HEK293 (cell line): Measurements from ENCODE around the gene DPEP2.

Experiments used
- CTCF ChIA-PET: fragments of 350-600 bp; formaldehyde crosslinking; extraction: SDS; loops from one replicate; lab custom pipeline; 2021; ENCODE audit warnings: antibody characterized with exemption; lab: Yijun Ruan, JAX
- POLR2A ChIA-PET: fragments of 300-600 bp; formaldehyde crosslinking; extraction: SDS; loops from one replicate; lab custom pipeline; 2020; ENCODE audit warnings: antibody characterized with exemption, inconsistent platforms; lab: Yijun Ruan, JAX
- H3K27ac ChIP-seq: fragments of 200-500 bp; sonication (Bioruptor generic); 2 replicates; pipeline ENCODE4 v1.5.1; 2014; ENCODE audit warnings: low read depth, low read length, control low read depth, inconsistent platforms; ENCODE audit errors: extremely low read depth
- H3K36me3 ChIP-seq, 2 experiments: fragments of 200-500 bp in 1 of 2; sonication (Bioruptor generic) in 1 of 2; 1 replicate in 1 of 2; 2 replicates in 1 of 2; pipeline ENCODE4 v1.5.1; 2014 to 2017; ENCODE audit warnings: inconsistent platforms in 2 of 2, low read length in 2 of 2; ENCODE audit not compliant: control insufficient read depth in 2 of 2, insufficient read depth in 1 of 2
- H3K4me1 ChIP-seq: fragments of 200-500 bp; sonication (Bioruptor generic); 2 replicates; pipeline ENCODE4 v1.5.1; 2014; ENCODE audit warnings: mild to moderate bottlenecking, low read length, inconsistent platforms; ENCODE audit not compliant: control insufficient read depth, insufficient read depth
- H3K4me3 ChIP-seq: 2 replicates; pipeline ENCODE4 v1.5.1; 2011; ENCODE audit warnings: low read depth, mild to moderate bottlenecking, control low read depth, low read length, moderate library complexity
- H3K9me3 ChIP-seq: fragments of 200-500 bp; sonication (Bioruptor generic); 2 replicates; pipeline ENCODE4 v1.5.1; 2014; ENCODE audit warnings: low read depth, low read length, inconsistent platforms; ENCODE audit not compliant: control insufficient read depth, insufficient read depth
- BCL11A ChIP-seq: fragments of 450-650 bp; formaldehyde crosslinking; IDR thresholded peaks from 2 replicates; pipeline ENCODE4 v1.5.1; 2016; ENCODE audit warnings: low read depth, missing biosample characterization, missing genetic modification characterization
- BCL11B ChIP-seq: fragments of 450-650 bp; formaldehyde crosslinking; IDR thresholded peaks from 2 replicates; pipeline ENCODE4 v1.5.1; 2016; ENCODE audit warnings: low read depth, missing biosample characterization, missing genetic modification characterization
- GFI1B ChIP-seq: fragments of 450-650 bp; formaldehyde crosslinking; IDR thresholded peaks from 2 replicates; pipeline ENCODE4 v1.5.1; 2016; ENCODE audit warnings: missing biosample characterization, missing genetic modification characterization
- GLIS2 ChIP-seq: fragments of 450-650 bp; formaldehyde crosslinking; IDR thresholded peaks from 2 replicates; pipeline ENCODE4 v1.5.1; 2016; ENCODE audit warnings: missing biosample characterization, missing genetic modification characterization
- HOXD13 ChIP-seq: sonication (generic); formaldehyde crosslinking; IDR thresholded peaks from 2 replicates; pipeline ENCODE4 v1.8.0; 2022; ENCODE audit warnings: missing genetic modification reagents, borderline replicate concordance
- ZBTB17 ChIP-seq: fragments of 450-650 bp; formaldehyde crosslinking; IDR thresholded peaks from 2 replicates; pipeline ENCODE4 v1.5.1; 2016; ENCODE audit warnings: missing biosample characterization, missing genetic modification characterization
- ZBTB20 ChIP-seq: fragments of 450-650 bp; formaldehyde crosslinking; IDR thresholded peaks from 2 replicates; pipeline ENCODE4 v1.5.1; 2016; ENCODE audit warnings: missing biosample characterization, missing genetic modification characterization
- ZBTB21 ChIP-seq: fragments of 450-650 bp; formaldehyde crosslinking; IDR thresholded peaks from 2 replicates; pipeline ENCODE4 v1.5.1; 2017; ENCODE audit warnings: missing biosample characterization, missing genetic modification characterization
- ZFP3 ChIP-seq: fragments of 450-650 bp; formaldehyde crosslinking; IDR thresholded peaks from 2 replicates; pipeline ENCODE4 v1.5.1; 2016; ENCODE audit warnings: low read depth, missing biosample characterization, missing genetic modification characterization
- ZNF133 ChIP-seq: fragments of 450-650 bp; formaldehyde crosslinking; IDR thresholded peaks from 2 replicates; pipeline ENCODE4 v1.5.1; 2016; ENCODE audit warnings: missing biosample characterization, missing genetic modification characterization
- ZNF155 ChIP-seq: fragments of 450-650 bp; formaldehyde crosslinking; IDR thresholded peaks from 2 replicates; pipeline ENCODE4 v1.5.1; 2016; ENCODE audit warnings: missing biosample characterization, missing genetic modification characterization
- ZNF175 ChIP-seq: fragments of 450-650 bp; formaldehyde crosslinking; IDR thresholded peaks from 2 replicates; pipeline ENCODE4 v1.5.1; 2016; ENCODE audit warnings: missing biosample characterization, missing genetic modification characterization
- ZNF202 ChIP-seq: fragments of 450-650 bp; formaldehyde crosslinking; IDR thresholded peaks from 2 replicates; pipeline ENCODE4 v1.5.1; 2016; ENCODE audit warnings: missing biosample characterization, missing genetic modification characterization, borderline replicate concordance
- ZNF214 ChIP-seq: fragments of 450-650 bp; formaldehyde crosslinking; IDR thresholded peaks from 2 replicates; pipeline ENCODE4 v1.5.1; 2017; ENCODE audit warnings: missing biosample characterization, mild to moderate bottlenecking, missing genetic modification characterization, borderline replicate concordance
- ZNF324 ChIP-seq: fragments of 450-650 bp; formaldehyde crosslinking; IDR thresholded peaks from 2 replicates; pipeline ENCODE4 v1.5.1; 2016; ENCODE audit warnings: missing biosample characterization, missing genetic modification characterization
- ZNF335 ChIP-seq: fragments of 450-650 bp; formaldehyde crosslinking; conservative IDR thresholded peaks from 2 replicates; pipeline ENCODE4 v1.5.1; 2016; ENCODE audit warnings: missing biosample characterization, missing genetic modification characterization
- ZNF37A ChIP-seq: fragments of 450-650 bp; IDR thresholded peaks from 2 replicates; pipeline ENCODE4 v1.5.1; 2018; ENCODE audit warnings: missing biosample characterization, missing genetic modification characterization
- ZNF560 ChIP-seq: fragments of 450-650 bp; formaldehyde crosslinking; IDR thresholded peaks from 2 replicates; pipeline ENCODE4 v1.5.1; 2017; ENCODE audit warnings: missing biosample characterization, missing genetic modification characterization, borderline replicate concordance
- ZNF585B ChIP-seq: fragments of 450-650 bp; formaldehyde crosslinking; IDR thresholded peaks from 2 replicates; pipeline ENCODE4 v1.5.1; 2016; ENCODE audit warnings: missing biosample characterization, missing genetic modification characterization
- ZNF600 ChIP-seq: fragments of 450-650 bp; formaldehyde crosslinking; IDR thresholded peaks from 2 replicates; pipeline ENCODE4 v1.5.1; 2016; ENCODE audit warnings: missing biosample characterization, missing genetic modification characterization
- ZNF629 ChIP-seq: fragments of 450-650 bp; formaldehyde crosslinking; IDR thresholded peaks from 2 replicates; pipeline ENCODE4 v1.5.1; 2017; ENCODE audit warnings: missing biosample characterization, missing genetic modification characterization
- ZSCAN16 ChIP-seq: fragments of 450-650 bp; formaldehyde crosslinking; IDR thresholded peaks from 2 replicates; pipeline ENCODE4 v1.5.1; 2016; ENCODE audit warnings: missing biosample characterization, missing genetic modification characterization
- TF ChIP-seq, protein P1 (sequence below): fragments of 450-650 bp; formaldehyde crosslinking; IDR thresholded peaks from 2 replicates; pipeline ENCODE4 v1.5.1; 2016; ENCODE audit warnings: missing biosample characterization, missing genetic modification characterization
- TF ChIP-seq, protein P2 (sequence below): fragments of 450-650 bp; formaldehyde crosslinking; IDR thresholded peaks from 2 replicates; pipeline ENCODE4 v1.5.1; 2016; ENCODE audit warnings: missing biosample characterization, missing genetic modification characterization
- TF ChIP-seq, protein P3 (sequence below): fragments of 450-650 bp; formaldehyde crosslinking; IDR thresholded peaks from 2 replicates; pipeline ENCODE4 v1.5.1; 2017; ENCODE audit warnings: missing biosample characterization, missing genetic modification characterization
- TF ChIP-seq, protein P4 (sequence below): fragments of 450-650 bp; formaldehyde crosslinking; IDR thresholded peaks from 2 replicates; pipeline ENCODE4 v1.5.1; 2016; ENCODE audit warnings: missing biosample characterization, missing genetic modification characterization

The DPEP2 gene

DNA sequence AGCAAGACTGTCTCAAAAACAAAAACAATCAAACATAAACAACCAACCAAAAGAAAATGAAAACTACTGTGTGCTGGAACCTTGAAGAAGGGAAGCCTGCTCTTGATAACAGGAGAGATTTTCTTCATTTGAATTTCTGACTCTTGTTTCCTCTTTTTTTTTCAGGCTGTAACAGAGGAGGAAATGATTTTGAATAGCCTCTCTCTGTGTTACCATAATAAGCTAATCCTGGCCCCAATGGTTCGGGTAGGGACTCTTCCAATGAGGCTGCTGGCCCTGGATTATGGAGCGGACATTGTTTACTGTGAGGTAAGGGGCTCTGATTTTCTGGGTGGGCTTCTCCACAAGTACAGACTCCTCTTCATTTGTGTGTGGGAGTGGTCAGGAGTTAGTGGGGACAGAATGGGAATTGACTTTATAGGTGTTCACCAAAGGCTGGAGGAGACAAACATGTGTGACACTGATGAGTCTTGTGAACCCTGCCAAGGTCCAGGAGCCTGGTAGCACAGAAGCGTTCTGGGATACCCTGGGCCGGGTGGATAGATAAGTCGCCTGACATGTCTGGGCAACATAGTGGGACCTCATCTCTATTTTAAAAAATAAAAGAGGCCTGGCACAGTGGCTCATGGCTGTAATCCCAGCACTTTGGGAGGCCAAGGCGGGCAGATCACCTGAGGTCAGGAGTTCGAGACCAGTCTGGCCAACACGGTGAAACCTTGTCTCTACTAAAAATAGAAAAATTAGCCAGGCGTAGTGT lies 38.7 kb upstream of the DPEP2 start:
- TF ChIP-seq ZNF335 (tag by site-specific recombination) = no peak
- no peak for TF ChIP-seq HOXD13
- TF ChIP-seq ZBTB17 (tag by site-specific recombination) = no peak
- no peak for TF ChIP-seq ZNF133 (tag by site-specific recombination)
- no peak for TF ChIP-seq ZNF560 (tag by site-specific recombination)
- TF ChIP-seq ZNF202 = no peak
- TF ChIP-seq, protein P1, sequence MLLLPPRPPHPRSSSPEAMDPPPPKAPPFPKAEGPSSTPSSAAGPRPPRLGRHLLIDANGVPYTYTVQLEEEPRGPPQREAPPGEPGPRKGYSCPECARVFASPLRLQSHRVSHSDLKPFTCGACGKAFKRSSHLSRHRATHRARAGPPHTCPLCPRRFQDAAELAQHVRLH (tag by site-specific recombination) = no peak
- TF ChIP-seq ZFP3 (tag by site-specific recombination) = no peak
- no peak for TF ChIP-seq ZNF214 (tag by site-specific recombination)
- TF ChIP-seq ZNF155 (tag by site-specific recombination) = no peak
- no peak for TF ChIP-seq ZNF324 (tag by site-specific recombination)
- Histone ChIP-seq H3K4me3 (no peak overlapping the region), H3K9me3 (no peaks in the 10 kb centered on the region), H3K27ac (no peak overlapping the region), H3K36me3 (peaks cover 8 to 32% of the 10 kb centered on the region in 2 experiments; a peak in 2 of 3 replicates), H3K4me1 (peaks cover 5% of the 10 kb centered on the region; the same call in 1 of the 2 replicates)
- POLR2A ChIA-PET = interaction anchor here (0.7 kb wide), 2 partner anchors 31 to 146 kb away, joined by 3 read pairs; no protein-coding TSS in a partner anchor
- CTCF ChIA-PET = interaction anchor here (0.5 to 1.7 kb wide), 4 partner anchors 15 to 176 kb away, joined by 3 to 6 read pairs (median 4); no protein-coding TSS in a partner anchor

DNA sequence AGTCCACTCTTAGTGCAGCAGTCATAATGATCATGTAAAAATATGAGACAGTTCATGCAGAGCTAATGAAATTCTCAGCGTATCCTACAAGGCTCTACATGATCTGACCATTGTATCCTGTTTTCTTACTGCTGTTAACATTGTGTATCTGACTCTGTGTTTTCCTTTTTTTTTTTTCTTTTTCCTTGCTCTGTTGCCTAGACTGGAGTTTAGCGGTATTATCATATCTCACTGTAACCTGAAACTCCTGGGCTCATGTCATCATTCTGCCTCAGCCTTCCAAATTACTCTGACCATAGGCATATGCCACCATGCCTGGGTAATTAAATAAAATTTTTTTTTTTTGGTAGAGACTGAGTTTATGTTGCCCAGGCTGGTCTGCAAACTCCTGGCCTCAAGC lies 35.9 kb upstream of the DPEP2 start:
- Histone ChIP-seq H3K36me3 (peaks cover 18 to 23% of the 10 kb centered on the region in 2 experiments; a peak in 2 of 3 replicates), H3K27ac (no peak overlapping the region), H3K9me3 (no peaks in the 10 kb centered on the region), H3K4me1 (peaks cover 5% of the 10 kb centered on the region; the same call in 1 of the 2 replicates), H3K4me3 (no peak overlapping the region)
- ChIA-PET POLR2A (no interaction called here), CTCF (interaction anchor here (0.7 to 2.0 kb wide), 5 partner anchors 12 to 515 kb away, joined by 3 to 5 read pairs (median 4); partner anchors contain the start of genes DDX28 and DUS2)
- TF ChIP-seq ZBTB20 (tag by site-specific recombination) (peak; percentile 12; the same call in 1 of the 2 replicates), BCL11A (tag by site-specific recombination) (peak; percentile 55; the same call in 1 of the 2 replicates), ZNF37A (tag by site-specific recombination) (no peak), ZNF175 (no peak), ZSCAN16 (tag by site-specific recombination) (no peak), ZNF600 (peak; percentile 55; the same call in 1 of the 2 replicates), ZNF335 (tag by site-specific recombination) (peak; percentile 81), BCL11B (tag by site-specific recombination) (no peak), ZBTB21 (peak; percentile 34; the same call in 1 of the 2 replicates), ZNF629 (tag by site-specific recombination) (0 out of 2 replicates have a peak, but pooled peaks have one; percentile 23), ZNF133 (tag by site-specific recombination) (no peak), GLIS2 (no peak), GFI1B (tag by site-specific recombination) (no peak), ZBTB17 (tag by site-specific recombination) (peak; percentile 81), ZNF585B (tag by site-specific recombination) (no peak)
- TF ChIP-seq, protein P2, sequence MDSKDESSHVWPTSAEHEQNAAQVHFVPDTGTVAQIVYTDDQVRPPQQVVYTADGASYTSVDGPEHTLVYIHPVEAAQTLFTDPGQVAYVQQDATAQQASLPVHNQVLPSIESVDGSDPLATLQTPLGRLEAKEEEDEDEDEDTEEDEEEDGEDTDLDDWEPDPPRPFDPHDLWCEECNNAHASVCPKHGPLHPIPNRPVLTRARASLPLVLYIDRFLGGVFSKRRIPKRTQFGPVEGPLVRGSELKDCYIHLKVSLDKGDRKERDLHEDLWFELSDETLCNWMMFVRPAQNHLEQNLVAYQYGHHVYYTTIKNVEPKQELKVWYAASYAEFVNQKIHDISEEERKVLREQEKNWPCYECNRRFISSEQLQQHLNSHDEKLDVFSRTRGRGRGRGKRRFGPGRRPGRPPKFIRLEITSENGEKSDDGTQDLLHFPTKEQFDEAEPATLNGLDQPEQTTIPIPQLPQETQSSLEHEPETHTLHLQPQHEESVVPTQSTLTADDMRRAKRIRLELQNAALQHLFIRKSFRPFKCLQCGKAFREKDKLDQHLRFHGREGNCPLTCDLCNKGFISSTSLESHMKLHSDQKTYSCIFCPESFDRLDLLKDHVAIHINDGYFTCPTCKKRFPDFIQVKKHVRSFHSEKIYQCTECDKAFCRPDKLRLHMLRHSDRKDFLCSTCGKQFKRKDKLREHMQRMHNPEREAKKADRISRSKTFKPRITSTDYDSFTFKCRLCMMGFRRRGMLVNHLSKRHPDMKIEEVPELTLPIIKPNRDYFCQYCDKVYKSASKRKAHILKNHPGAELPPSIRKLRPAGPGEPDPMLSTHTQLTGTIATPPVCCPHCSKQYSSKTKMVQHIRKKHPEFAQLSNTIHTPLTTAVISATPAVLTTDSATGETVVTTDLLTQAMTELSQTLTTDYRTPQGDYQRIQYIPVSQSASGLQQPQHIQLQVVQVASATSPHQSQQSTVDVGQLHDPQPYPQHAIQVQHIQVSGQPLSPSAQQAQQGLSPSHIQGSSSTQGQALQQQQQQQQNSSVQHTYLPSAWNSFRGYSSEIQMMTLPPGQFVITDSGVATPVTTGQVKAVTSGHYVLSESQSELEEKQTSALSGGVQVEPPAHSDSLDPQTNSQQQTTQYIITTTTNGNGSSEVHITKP (tag by site-specific recombination) = peak; percentile 59; the same call in 1 of the 2 replicates
- TF ChIP-seq, protein P3, sequence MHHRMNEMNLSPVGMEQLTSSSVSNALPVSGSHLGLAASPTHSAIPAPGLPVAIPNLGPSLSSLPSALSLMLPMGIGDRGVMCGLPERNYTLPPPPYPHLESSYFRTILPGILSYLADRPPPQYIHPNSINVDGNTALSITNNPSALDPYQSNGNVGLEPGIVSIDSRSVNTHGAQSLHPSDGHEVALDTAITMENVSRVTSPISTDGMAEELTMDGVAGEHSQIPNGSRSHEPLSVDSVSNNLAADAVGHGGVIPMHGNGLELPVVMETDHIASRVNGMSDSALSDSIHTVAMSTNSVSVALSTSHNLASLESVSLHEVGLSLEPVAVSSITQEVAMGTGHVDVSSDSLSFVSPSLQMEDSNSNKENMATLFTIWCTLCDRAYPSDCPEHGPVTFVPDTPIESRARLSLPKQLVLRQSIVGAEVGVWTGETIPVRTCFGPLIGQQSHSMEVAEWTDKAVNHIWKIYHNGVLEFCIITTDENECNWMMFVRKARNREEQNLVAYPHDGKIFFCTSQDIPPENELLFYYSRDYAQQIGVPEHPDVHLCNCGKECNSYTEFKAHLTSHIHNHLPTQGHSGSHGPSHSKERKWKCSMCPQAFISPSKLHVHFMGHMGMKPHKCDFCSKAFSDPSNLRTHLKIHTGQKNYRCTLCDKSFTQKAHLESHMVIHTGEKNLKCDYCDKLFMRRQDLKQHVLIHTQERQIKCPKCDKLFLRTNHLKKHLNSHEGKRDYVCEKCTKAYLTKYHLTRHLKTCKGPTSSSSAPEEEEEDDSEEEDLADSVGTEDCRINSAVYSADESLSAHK (tag by site-specific recombination) = no peak
- TF ChIP-seq, protein P4, sequence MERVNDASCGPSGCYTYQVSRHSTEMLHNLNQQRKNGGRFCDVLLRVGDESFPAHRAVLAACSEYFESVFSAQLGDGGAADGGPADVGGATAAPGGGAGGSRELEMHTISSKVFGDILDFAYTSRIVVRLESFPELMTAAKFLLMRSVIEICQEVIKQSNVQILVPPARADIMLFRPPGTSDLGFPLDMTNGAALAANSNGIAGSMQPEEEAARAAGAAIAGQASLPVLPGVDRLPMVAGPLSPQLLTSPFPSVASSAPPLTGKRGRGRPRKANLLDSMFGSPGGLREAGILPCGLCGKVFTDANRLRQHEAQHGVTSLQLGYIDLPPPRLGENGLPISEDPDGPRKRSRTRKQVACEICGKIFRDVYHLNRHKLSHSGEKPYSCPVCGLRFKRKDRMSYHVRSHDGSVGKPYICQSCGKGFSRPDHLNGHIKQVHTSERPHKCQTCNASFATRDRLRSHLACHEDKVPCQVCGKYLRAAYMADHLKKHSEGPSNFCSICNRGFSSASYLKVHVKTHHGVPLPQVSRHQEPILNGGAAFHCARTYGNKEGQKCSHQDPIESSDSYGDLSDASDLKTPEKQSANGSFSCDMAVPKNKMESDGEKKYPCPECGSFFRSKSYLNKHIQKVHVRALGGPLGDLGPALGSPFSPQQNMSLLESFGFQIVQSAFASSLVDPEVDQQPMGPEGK (tag by site-specific recombination) = peak; percentile 25; the same call in 1 of the 2 replicates
